ENCODE data around the gene GPC3. TPM values are rescaled to one million over a fixed set of nuclear protein-coding genes. Genes with fewer than 3 reads are reported as not detected.

GPC3 gene
- total RNA-seq, 2 experiments from 2014 or later = 0.25 to 0.59 TPM

GRCh38 chrX:133655275-133656265 lies 329.8 kb downstream of the GPC3 start:
- POLR2A ChIA-PET = no interaction called here
- CTCF ChIA-PET = no interaction called here

GRCh38 chrX:133654811-133655210 lies 330.6 kb downstream of the GPC3 start:
- ATAC-seq (ENCODE audit: poor library complexity) = no peak
- H3K4me1 ChIP-seq (ENCODE audit: insufficient read depth, low read length) = no peaks in the 10 kb centered on the region
- ChIA-PET CTCF (no interaction called here), POLR2A (no interaction called here)
- no peak overlapping the region for H3K27ac ChIP-seq (ENCODE audit: low read depth in 1 of 2, low read length in 2 of 2)
- Mint-ChIP-seq H3K27ac (no peak overlapping the region), H3K27me3 (no peaks in the 10 kb centered on the region), H3K4me1 (ENCODE audit: low read depth) (no peaks in the 10 kb centered on the region), H3K4me3 (no peak overlapping the region), H3K36me3 (ENCODE audit: low read depth) (no peaks in the 10 kb centered on the region), H3K9me3 (no peaks in the 10 kb centered on the region)
- no peak for TF ChIP-seq CTCF (IDR thresholded peaks at IDR 0.05)
- no peaks in the 10 kb centered on the region for H3K36me3 ChIP-seq (ENCODE audit: insufficient read depth, low read length)
- H3K9me3 ChIP-seq (ENCODE audit: control insufficient read depth in 1 of 2, insufficient read depth in 1 of 2, low read length in 2 of 2) = no peaks in the 10 kb centered on the region
- H3K27me3 ChIP-seq (ENCODE audit: control insufficient read depth in 1 of 2, insufficient read depth in 2 of 2, low read length in 2 of 2) = no peaks in the 10 kb centered on the region
- H3K4me3 ChIP-seq (ENCODE audit: low read length) = no peak overlapping the region
- intact Hi-C loops (cut with DNase I, micrococcal nuclease) = no loop called here
- DNase-seq = peak in 2 of 14 experiments; percentile 9

More at GRCh38 chrX:133655275-133656265, 329.8 kb downstream of the GPC3 start:
- no peaks in the 10 kb centered on the region for H3K36me3 ChIP-seq (ENCODE audit: insufficient read depth, low read length)
- H3K27ac ChIP-seq (ENCODE audit: low read depth in 1 of 2, low read length in 2 of 2) = no peak overlapping the region
- no peaks in the 10 kb centered on the region for H3K9me3 ChIP-seq (ENCODE audit: control insufficient read depth in 1 of 2, insufficient read depth in 1 of 2, low read length in 2 of 2)
- no peaks in the 10 kb centered on the region for H3K27me3 Mint-ChIP-seq
- no peak overlapping the region for H3K4me3 ChIP-seq (ENCODE audit: low read length)
- H3K4me3 Mint-ChIP-seq = no peak overlapping the region
- no peaks in the 10 kb centered on the region for H3K4me1 ChIP-seq (ENCODE audit: insufficient read depth, low read length)
- H3K4me1 Mint-ChIP-seq (ENCODE audit: low read depth) = no peaks in the 10 kb centered on the region
- H3K27ac Mint-ChIP-seq = no peak overlapping the region
- intact Hi-C loops (cut with DNase I, micrococcal nuclease) = no loop called here
- H3K36me3 Mint-ChIP-seq (ENCODE audit: low read depth) = no peaks in the 10 kb centered on the region
- DNase-seq (peak in 1 of 14 experiments; percentile 2), ATAC-seq (ENCODE audit: poor library complexity) (no peak)
- no peaks in the 10 kb centered on the region for H3K9me3 Mint-ChIP-seq
- H3K27me3 ChIP-seq (ENCODE audit: control insufficient read depth in 1 of 2, insufficient read depth in 2 of 2, low read length in 2 of 2) = no peaks in the 10 kb centered on the region
- TF ChIP-seq CTCF (IDR thresholded peaks at IDR 0.05) = no peak

GRCh38 chrX:133653358-133653757 lies 332.0 kb downstream of the GPC3 start:
- H3K27ac ChIP-seq (ENCODE audit: low read depth in 1 of 2, low read length in 2 of 2) = no peak overlapping the region
- no peaks in the 10 kb centered on the region for H3K36me3 ChIP-seq (ENCODE audit: insufficient read depth, low read length)
- no peaks in the 10 kb centered on the region for H3K4me1 ChIP-seq (ENCODE audit: insufficient read depth, low read length)
- no peak overlapping the region for H3K4me3 Mint-ChIP-seq
- DNase-seq (peak in 1 of 14 experiments; percentile 2), ATAC-seq (ENCODE audit: poor library complexity) (no peak)
- POLR2A ChIA-PET = no interaction called here
- intact Hi-C loops (cut with DNase I, micrococcal nuclease) = no loop called here
- no peaks in the 10 kb centered on the region for H3K9me3 ChIP-seq (ENCODE audit: control insufficient read depth in 1 of 2, insufficient read depth in 1 of 2, low read length in 2 of 2)
- H3K4me1 Mint-ChIP-seq (ENCODE audit: low read depth) = no peaks in the 10 kb centered on the region
- no peaks in the 10 kb centered on the region for H3K27me3 ChIP-seq (ENCODE audit: control insufficient read depth in 1 of 2, insufficient read depth in 2 of 2, low read length in 2 of 2)
- H3K36me3 Mint-ChIP-seq (ENCODE audit: low read depth) = no peaks in the 10 kb centered on the region
- H3K27me3 Mint-ChIP-seq = no peaks in the 10 kb centered on the region
- no peak for TF ChIP-seq CTCF (IDR thresholded peaks at IDR 0.05)
- CTCF ChIA-PET = no interaction called here
- no peaks in the 10 kb centered on the region for H3K9me3 Mint-ChIP-seq
- no peak overlapping the region for H3K27ac Mint-ChIP-seq
- no peak overlapping the region for H3K4me3 ChIP-seq (ENCODE audit: low read length)

Measured in CD4-positive, alpha-beta T cell (primary cell).